ENCODE data around the gene CCR8.

Gene CCR8

GRCh38 chr3:39329493-39329892, at the start of gene CCR8:
CCR8 (plus strand) TSS chr3:39329709; CDS start chr3:39332332, 2,623 bp downstream.
- no peaks in the 10 kb centered on the region for H3K9me3 Mint-ChIP-seq
- no peak for DNase-seq
- H3K4me1 Mint-ChIP-seq = peaks cover 28% of the 10 kb centered on the region
- H3K4me3 Mint-ChIP-seq = no peak within 1 kb of the TSS
- no peak within 1 kb of the TSS for H3K27ac Mint-ChIP-seq
- ATAC-seq = no peak
- H3K27me3 Mint-ChIP-seq = no peaks in the 10 kb centered on the region

GRCh38 chr3:39279745-39280517, 49.6 kb upstream of the CCR8 start, which contains the start of gene CX3CR1:
CX3CR1 (minus strand) TSS chr3:39280036; CDS start chr3:39266509, 13,527 bp downstream.
- DNase-seq = no peak
- Mint-ChIP-seq H3K9me3 (no peaks in the 10 kb centered on the region), H3K4me3 (no peak within 1 kb of the TSS), H3K27me3 (peaks cover 19% of the 10 kb centered on the region), H3K4me1 (peaks cover 23% of the 10 kb centered on the region), H3K27ac (no peak within 1 kb of the TSS)
- peak; percentile 30 for ATAC-seq

- peak; percentile 16 for ATAC-seq
- H3K4me3 Mint-ChIP-seq = no peak overlapping the region
- H3K27me3 Mint-ChIP-seq = peaks cover 12% of the 10 kb centered on the region
- peaks cover 25% of the 10 kb centered on the region for H3K4me1 Mint-ChIP-seq
- no peak overlapping the region for H3K27ac Mint-ChIP-seq
- no peak for DNase-seq
- H3K9me3 Mint-ChIP-seq = no peaks in the 10 kb centered on the region
Observed at GRCh38 chr3:39280571-39280970, 48.9 kb upstream of the CCR8 start.

DNA sequence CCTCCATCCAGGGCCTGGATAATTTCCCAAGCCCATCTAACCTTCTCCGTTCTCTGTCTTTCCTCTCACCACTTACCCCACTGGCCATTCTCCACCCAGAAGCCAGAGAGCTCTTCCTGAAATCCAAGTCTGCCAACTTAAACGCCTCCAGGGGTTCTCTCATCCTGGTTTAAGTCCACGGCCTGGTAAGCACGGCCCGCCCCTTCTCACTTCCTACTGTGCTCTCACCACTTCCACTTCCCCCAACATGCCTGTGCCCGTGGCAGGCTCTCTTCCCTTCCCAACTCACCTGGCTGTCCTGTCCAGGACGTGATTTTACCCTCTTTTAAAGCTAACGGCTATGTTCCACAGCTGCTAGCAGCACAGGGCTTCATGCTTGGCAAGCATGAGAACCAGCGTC, 48.0 kb upstream of the CCR8 start:
- no peak overlapping the region for H3K4me3 Mint-ChIP-seq

DNA sequence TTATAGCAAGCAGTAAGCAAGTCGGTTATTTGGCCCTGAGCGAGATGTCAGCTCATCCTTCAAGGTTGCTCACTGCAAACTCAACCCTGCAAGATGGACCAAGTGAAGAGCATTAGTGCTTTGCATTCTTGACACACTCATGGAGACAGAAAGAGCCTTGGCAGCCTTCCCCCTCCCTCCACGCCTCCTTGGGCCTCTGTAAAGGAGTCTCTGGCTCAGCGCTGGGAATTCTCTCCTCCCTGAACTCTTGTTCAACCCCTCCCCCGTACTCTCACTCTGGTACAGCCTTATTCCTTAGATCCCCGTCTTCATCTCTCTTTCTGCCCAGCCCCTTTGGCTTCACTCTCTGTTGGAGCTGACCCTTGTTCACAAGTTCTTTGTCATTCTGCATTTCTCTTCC, 47.5 kb upstream of the CCR8 start:
- H3K9me3 Mint-ChIP-seq = no peaks in the 10 kb centered on the region
- peaks cover 19% of the 10 kb centered on the region for H3K4me1 Mint-ChIP-seq
- ATAC-seq (no peak), DNase-seq (no peak)
- H3K4me3 Mint-ChIP-seq = no peak overlapping the region
- H3K27me3 Mint-ChIP-seq = no peaks in the 10 kb centered on the region
- no peak overlapping the region for H3K27ac Mint-ChIP-seq

More for the DNA sequence above, 48.0 kb upstream of the CCR8 start:
- ATAC-seq (no peak), DNase-seq (no peak)
- peaks cover 3% of the 10 kb centered on the region for H3K27me3 Mint-ChIP-seq
- no peaks in the 10 kb centered on the region for H3K9me3 Mint-ChIP-seq
- no peak overlapping the region for H3K27ac Mint-ChIP-seq
- H3K4me1 Mint-ChIP-seq = peaks cover 23% of the 10 kb centered on the region

GRCh38 chr3:39284457-39284881, 45.0 kb upstream of the CCR8 start:
- Mint-ChIP-seq H3K9me3 (no peaks in the 10 kb centered on the region), H3K4me3 (peak overlapping the region in 1 of 2 donors; percentile 6), H3K27me3 (no peaks in the 10 kb centered on the region), H3K4me1 (peaks cover 23% of the 10 kb centered on the region), H3K27ac (peak overlapping the region; percentile 95)
- DNase-seq = no peak
- ATAC-seq = no peak

DNA sequence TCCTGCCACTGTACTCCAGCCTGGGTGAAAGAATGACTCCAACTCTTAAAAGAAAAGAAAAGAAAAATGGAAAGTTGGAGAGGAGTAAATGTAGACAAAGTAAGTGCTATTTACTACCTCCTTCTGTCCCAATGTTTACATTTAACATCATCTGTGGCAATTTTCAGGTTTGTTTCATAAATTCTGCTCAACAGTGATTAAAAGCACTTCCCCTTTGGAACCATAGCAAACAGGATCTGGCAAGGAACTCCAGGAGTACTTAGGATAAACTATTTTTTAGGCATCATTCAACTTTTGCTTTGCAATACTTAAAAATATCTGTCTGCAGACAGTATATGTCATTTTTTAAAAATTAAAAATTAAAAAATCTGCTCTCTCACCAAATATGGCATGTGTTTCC, 44.2 kb upstream of the CCR8 start:
- Mint-ChIP-seq H3K9me3 (no peaks in the 10 kb centered on the region), H3K4me1 (peaks cover 30% of the 10 kb centered on the region), H3K4me3 (no peak overlapping the region), H3K27me3 (no peaks in the 10 kb centered on the region), H3K27ac (peak overlapping the region in 1 of 2 donors; percentile 95)
- ATAC-seq (no peak), DNase-seq (no peak)

GRCh38 chr3:39286771-39287170, 42.7 kb upstream of the CCR8 start:
- H3K27me3 Mint-ChIP-seq = no peaks in the 10 kb centered on the region
- DNase-seq (no peak), ATAC-seq (no peak)
- H3K4me1 Mint-ChIP-seq = peaks cover 42% of the 10 kb centered on the region
- no peaks in the 10 kb centered on the region for H3K9me3 Mint-ChIP-seq
- H3K4me3 Mint-ChIP-seq = no peak overlapping the region
- no peak overlapping the region for H3K27ac Mint-ChIP-seq

DNA sequence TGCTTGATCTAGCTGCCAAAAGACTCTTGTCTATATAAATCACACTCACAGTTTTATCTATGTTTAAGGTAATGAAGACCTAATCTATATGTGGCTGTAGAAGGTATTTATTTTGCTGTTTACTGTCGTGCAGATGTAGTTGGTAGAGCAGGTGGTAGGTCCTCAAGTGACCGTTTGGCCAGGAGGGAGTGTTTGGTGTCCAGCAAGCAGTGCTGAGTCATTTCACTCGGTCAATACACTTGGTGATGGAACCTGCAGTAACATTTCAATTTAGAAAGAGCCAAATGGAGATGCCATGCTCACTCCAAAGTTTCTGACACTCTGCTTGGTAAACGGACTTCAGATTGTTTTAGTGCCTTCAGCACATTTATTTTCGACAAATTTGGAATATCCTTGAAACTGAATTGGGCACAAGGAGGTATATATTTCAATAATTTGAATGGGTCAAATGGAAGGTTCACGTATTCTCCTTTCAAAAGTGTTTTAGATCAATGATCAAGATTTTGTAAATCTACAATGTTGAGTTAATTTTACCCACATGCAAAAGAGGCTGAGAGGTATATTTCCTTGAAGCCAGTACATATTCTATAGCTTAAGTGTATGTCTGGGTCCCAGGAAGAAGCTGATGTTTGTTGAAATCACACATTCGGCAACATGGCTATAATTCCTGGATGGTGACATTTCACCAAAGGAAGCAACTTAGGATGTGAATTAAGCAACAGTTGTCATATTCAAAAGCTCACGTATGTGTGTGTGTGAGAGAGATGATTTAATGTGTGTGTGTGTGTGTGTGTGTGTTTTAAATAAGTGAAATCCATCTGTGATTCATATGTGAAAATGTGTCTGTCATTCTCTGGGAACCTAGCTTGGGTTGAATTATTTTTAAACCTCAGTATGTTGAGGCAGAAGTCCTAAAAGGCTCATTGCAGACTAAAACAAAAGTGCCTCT, 42.0 kb upstream of the CCR8 start:
- no peaks in the 10 kb centered on the region for H3K9me3 Mint-ChIP-seq
- H3K4me3 Mint-ChIP-seq = no peak overlapping the region
- DNase-seq (no peak), ATAC-seq (no peak)
- no peaks in the 10 kb centered on the region for H3K27me3 Mint-ChIP-seq
- peaks cover 46% of the 10 kb centered on the region for H3K4me1 Mint-ChIP-seq
- H3K27ac Mint-ChIP-seq = no peak overlapping the region

- Mint-ChIP-seq H3K4me3 (no peak overlapping the region), H3K4me1 (peaks cover 46% of the 10 kb centered on the region), H3K9me3 (no peaks in the 10 kb centered on the region), H3K27me3 (no peaks in the 10 kb centered on the region), H3K27ac (no peak overlapping the region)
- DNase-seq (peak; percentile 80 to 90), ATAC-seq (peak; percentile 99)
Observed at GRCh38 chr3:39288300-39288808, 41.2 kb upstream of the CCR8 start.

GRCh38 chr3:39289107-39289506, 40.4 kb upstream of the CCR8 start:
- H3K27ac Mint-ChIP-seq = no peak overlapping the region

DNA sequence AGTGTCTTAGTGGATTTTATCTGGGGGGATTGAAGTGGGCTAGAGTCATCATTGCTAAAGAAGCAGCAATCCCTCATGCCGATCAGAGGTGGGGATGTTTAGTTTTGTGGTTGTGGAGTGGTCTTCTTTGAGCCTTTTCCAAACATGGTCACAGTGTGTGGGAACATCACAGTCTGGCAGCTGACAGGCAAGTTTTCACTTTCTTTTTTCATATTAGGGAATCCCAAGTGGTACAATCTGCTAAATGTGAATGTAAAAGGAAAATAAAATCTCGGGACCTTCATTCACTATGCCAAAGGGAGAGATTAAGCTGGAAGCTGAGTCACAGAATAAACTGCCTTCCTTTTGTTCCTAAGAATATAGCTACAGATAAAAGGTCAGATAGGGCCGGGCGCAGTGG, 39.3 kb upstream of the CCR8 start:
- no peaks in the 10 kb centered on the region for H3K27me3 Mint-ChIP-seq
- peaks cover 54% of the 10 kb centered on the region for H3K4me1 Mint-ChIP-seq
- H3K9me3 Mint-ChIP-seq = no peaks in the 10 kb centered on the region
- peak overlapping the region in 1 of 2 donors; percentile 67 for H3K27ac Mint-ChIP-seq
- H3K4me3 Mint-ChIP-seq = no peak overlapping the region
- DNase-seq (no peak), ATAC-seq (no peak)

More at GRCh38 chr3:39289107-39289506, 40.4 kb upstream of the CCR8 start:
- no peaks in the 10 kb centered on the region for H3K9me3 Mint-ChIP-seq
- H3K4me3 Mint-ChIP-seq = no peak overlapping the region
- ATAC-seq = no peak
- no peaks in the 10 kb centered on the region for H3K27me3 Mint-ChIP-seq
- no peak for DNase-seq
- H3K4me1 Mint-ChIP-seq = peaks cover 52% of the 10 kb centered on the region

DNA sequence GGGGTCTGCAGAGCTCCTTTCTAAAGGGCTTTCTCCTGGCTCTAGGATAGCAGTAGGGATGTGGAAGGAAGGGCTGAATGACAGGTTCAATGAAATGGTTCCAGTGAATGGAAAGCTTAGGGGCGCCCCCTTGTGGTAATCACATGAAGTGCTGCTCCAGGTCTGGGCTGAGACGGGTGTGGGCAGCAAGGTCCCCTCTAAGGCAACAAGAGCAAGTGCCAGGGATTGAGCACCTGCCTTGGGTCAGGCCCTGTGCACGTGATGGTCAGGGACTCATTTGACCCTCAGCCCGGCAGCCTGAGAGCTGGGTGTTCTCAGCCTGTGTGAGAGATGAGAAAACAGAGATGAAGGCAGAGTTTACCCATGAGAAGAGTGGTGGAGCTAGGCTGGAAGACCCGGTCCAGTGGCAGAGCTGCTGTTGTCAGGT, 37.6 kb upstream of the CCR8 start:
- peak overlapping the region; percentile 13 to 91 for H3K27ac Mint-ChIP-seq
- H3K4me3 Mint-ChIP-seq = no peak overlapping the region
- peak; percentile 33 for ATAC-seq
- peaks cover 62% of the 10 kb centered on the region for H3K4me1 Mint-ChIP-seq
- no peaks in the 10 kb centered on the region for H3K27me3 Mint-ChIP-seq
- peak; percentile 74 to 77 for DNase-seq
- H3K9me3 Mint-ChIP-seq = no peaks in the 10 kb centered on the region

DNA sequence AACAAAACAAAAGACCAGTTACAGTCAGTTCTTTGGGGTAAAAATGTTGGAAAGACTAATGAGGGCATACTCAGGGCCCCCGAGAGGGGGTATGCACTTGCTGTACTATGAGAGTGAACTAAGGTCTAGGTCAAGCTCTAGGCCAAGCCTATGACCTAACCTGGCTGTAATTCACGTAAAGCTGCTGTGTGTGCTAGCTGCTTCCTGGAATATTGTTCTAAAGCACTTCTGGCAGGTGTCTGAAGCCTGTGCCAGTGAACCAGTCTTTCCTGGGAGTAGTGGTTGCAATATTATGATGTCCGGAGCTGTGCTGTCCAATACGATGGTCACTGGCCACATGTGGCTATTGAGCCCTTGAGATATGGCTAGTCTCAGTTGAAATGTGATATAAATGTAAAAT, 36.5 kb upstream of the CCR8 start:
- peaks cover 0 to 7% of the 10 kb centered on the region in 2 donors for H3K9me3 Mint-ChIP-seq
- DNase-seq = no peak
- no peak overlapping the region for H3K4me3 Mint-ChIP-seq
- ATAC-seq = no peak
- no peaks in the 10 kb centered on the region for H3K27me3 Mint-ChIP-seq
- peaks cover 61% of the 10 kb centered on the region for H3K4me1 Mint-ChIP-seq
- no peak overlapping the region for H3K27ac Mint-ChIP-seq

DNA sequence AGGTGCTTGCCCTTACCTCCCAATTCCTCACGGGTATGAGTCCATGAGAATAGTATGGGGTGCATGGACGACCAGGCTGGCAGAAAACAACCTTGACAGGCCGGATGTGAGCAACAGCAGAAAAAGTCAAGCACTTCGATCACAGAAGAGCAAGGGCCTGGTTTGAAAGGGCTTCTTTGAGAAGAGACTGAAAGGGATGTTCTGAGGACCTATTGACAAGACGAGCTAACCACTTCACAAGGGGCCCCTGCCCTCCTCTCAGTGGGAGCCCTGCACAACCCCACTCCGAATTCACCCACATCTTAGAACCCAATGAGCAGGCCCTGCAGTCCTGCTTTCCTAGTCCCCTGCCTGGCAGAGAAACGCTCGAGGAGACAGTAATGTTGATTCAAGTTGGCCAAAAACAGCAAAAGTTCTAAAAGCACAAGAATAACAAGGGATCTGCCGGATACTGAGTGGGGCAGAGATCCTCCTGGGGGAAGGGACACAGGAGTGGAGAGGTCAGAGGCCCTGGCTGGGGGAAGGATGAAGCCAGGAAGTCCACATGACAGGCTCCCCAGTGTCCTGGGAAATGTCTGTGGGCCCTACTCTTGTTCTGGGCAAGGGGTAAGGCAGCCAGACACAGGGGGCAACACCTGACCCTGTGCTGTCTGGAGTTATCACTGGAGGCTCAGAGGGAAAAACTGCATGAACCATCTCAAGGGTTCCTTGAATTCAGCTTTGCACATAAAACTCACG, 34.9 kb upstream of the CCR8 start:
- DNase-seq = peak in 1 of 2 donors; percentile 17
- Mint-ChIP-seq H3K27ac (peak overlapping the region; percentile 19 to 98), H3K27me3 (no peaks in the 10 kb centered on the region), H3K4me1 (peaks cover 49% of the 10 kb centered on the region), H3K9me3 (peaks cover 9 to 23% of the 10 kb centered on the region in 2 donors), H3K4me3 (peak overlapping the region in 1 of 2 donors; percentile 34)
- ATAC-seq = peak; percentile 39
